22Rv1 (cell line): ENCODE results near the gene NBAS.

Experiments
- ZFX ChIP-seq: fragments of 450-650 bp; IDR thresholded peaks from 2 replicates; pipeline ENCODE4 v1.6.1; 2017; ENCODE audit warnings: antibody characterized with exemption, borderline replicate concordance
- TF ChIP-seq, protein P1 (sequence below): fragments of 450-650 bp; IDR thresholded peaks from 2 replicates; pipeline ENCODE4 v1.5.1; 2017; ENCODE audit warnings: mild to moderate bottlenecking

DNA sequence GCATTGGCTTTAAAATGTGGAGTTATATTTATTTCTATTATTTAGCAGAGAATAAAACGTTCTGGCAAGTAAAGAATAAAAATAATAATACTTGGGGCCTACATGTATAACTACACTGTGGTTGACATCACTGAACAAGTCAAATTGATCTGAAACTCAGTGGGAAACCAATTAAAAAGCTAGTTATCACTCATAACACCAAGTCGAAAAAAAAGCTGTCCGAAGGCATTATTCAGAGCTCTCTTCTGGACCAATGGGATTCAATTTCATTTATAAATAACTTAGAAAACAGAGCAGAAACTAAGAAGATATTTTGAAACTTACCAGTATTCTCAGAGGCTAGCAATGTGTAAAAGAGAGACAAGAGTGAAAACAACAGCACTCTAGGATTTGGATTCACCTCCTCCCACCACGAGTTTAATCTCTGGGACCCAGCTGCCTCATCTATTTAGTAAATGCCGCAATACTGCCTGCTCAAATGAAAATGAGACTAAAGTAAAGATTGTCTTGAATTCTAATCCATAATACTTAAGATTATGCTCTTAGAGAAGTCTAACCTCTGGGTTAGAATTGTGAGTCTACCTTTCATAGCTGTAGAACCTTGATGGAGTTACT lies 128.4 kb downstream of the NBAS start:
- TF ChIP-seq, protein P1, sequence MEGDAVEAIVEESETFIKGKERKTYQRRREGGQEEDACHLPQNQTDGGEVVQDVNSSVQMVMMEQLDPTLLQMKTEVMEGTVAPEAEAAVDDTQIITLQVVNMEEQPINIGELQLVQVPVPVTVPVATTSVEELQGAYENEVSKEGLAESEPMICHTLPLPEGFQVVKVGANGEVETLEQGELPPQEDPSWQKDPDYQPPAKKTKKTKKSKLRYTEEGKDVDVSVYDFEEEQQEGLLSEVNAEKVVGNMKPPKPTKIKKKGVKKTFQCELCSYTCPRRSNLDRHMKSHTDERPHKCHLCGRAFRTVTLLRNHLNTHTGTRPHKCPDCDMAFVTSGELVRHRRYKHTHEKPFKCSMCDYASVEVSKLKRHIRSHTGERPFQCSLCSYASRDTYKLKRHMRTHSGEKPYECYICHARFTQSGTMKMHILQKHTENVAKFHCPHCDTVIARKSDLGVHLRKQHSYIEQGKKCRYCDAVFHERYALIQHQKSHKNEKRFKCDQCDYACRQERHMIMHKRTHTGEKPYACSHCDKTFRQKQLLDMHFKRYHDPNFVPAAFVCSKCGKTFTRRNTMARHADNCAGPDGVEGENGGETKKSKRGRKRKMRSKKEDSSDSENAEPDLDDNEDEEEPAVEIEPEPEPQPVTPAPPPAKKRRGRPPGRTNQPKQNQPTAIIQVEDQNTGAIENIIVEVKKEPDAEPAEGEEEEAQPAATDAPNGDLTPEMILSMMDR = no peak
- no peak for TF ChIP-seq ZFX
